Lower lobe of right lung (tissue), 2 donors: ENCODE data around the gene HSD17B3. TPM values are rescaled to one million over a fixed set of nuclear protein-coding genes. Genes with fewer than 3 reads are reported as not detected.
A peak's percentile ranks its signal among the peaks of the same experiment; 100 is the strongest.
"Not testable (repeated sequence)": the region's sequence is repeated elsewhere in the genome, so short reads cannot be mapped to it uniquely, and the experiment has no call there.

Experiments
- ATAC-seq, 2 donors: fragments of 200-7000 bp; cut with Tn5 transposase; one replicate each; pipeline ENCODE4 v1.9.1; 2020 to 2022; ENCODE audit warnings: mild to moderate bottlenecking in 2 of 2, moderate library complexity in 2 of 2
- DNase-seq: peaks from one replicate; pipeline ENCODE4 v3.0.0-alpha.2; 2020
- H3K27ac ChIP-seq: fragments of 200-600 bp; one replicate; pipeline ENCODE4 v1.8.0; 2022
- H3K27me3 ChIP-seq: fragments of 200-600 bp; one replicate; pipeline ENCODE4 v1.8.0; 2022; ENCODE audit warnings: low read depth
- H3K36me3 ChIP-seq: fragments of 200-600 bp; one replicate; pipeline ENCODE4 v1.8.0; 2022; ENCODE audit warnings: mild to moderate bottlenecking
- H3K4me1 ChIP-seq: fragments of 200-600 bp; one replicate; pipeline ENCODE4 v1.8.0; 2022
- H3K4me3 ChIP-seq: fragments of 200-600 bp; one replicate; pipeline ENCODE4 v1.8.0; 2022; ENCODE audit warnings: mild to moderate bottlenecking
- H3K9me3 ChIP-seq: fragments of 200-600 bp; one replicate; pipeline ENCODE4 v1.8.0; 2022
- intact Hi-C: fragments of 100-400 bp; cut with DNase I; formaldehyde crosslinking; loops from one replicate; pipeline ENCODE4 v1.11.0; 2022
- total RNA-seq: library from RNA; stranded (reverse); fragmentation: NEBNext Ultra II Directional; extraction: Animal tissue kit (Norgen Biotek cat#: 25700); gene quantifications from one replicate; pipeline ENCODE4 v1.2.1, GENCODE V29; 2021
- TF ChIP-seq, protein P1 (sequence below): fragments of 200-600 bp; IDR thresholded peaks from one replicate; pipeline ENCODE4 v1.8.0; 2022; ENCODE audit warnings: antibody characterized with exemption, mild to moderate bottlenecking
- donor health status: DM: no; HTN: yes; CAD: no; lungs with severe emphysema.

The HSD17B3 gene
- total RNA-seq, 1 donor from 2014 or later: 1.1 TPM

DNA sequence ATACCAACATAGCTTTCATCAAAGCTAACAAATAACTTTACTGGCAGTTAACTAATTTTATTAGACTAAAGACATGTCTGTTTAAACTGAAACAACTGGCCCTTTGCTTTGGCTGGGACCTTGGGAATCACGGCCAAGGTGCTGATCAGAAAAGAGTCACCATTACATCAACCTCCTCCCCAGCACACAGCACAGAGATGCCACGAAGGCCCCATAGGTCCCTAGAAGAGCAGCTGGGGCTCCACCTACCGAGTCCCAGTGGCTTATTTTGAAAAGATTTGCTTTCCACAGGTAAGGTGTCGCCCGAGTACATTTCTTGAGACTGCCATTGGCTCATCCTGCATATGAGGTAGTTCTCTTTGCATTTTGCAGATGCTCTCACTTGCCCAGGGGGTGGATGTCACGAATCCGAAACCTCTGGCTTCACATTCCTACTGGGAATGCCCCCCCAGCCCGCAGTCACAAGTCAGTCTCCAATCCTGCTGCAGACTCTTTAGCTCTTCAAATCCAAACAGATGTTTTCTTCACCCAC lies 18.8 kb upstream of the HSD17B3 start:
- TF ChIP-seq, protein P1, sequence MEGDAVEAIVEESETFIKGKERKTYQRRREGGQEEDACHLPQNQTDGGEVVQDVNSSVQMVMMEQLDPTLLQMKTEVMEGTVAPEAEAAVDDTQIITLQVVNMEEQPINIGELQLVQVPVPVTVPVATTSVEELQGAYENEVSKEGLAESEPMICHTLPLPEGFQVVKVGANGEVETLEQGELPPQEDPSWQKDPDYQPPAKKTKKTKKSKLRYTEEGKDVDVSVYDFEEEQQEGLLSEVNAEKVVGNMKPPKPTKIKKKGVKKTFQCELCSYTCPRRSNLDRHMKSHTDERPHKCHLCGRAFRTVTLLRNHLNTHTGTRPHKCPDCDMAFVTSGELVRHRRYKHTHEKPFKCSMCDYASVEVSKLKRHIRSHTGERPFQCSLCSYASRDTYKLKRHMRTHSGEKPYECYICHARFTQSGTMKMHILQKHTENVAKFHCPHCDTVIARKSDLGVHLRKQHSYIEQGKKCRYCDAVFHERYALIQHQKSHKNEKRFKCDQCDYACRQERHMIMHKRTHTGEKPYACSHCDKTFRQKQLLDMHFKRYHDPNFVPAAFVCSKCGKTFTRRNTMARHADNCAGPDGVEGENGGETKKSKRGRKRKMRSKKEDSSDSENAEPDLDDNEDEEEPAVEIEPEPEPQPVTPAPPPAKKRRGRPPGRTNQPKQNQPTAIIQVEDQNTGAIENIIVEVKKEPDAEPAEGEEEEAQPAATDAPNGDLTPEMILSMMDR: no peak
- intact Hi-C loops: loop anchor here (10.0 kb wide), 1 partner anchor 344 kb away; no protein-coding TSS in a partner anchor
- H3K4me1 ChIP-seq: no peaks in the 10 kb centered on the region
- H3K4me3 ChIP-seq: no peak overlapping the region
- no peaks in the 10 kb centered on the region for H3K9me3 ChIP-seq
- ATAC-seq (no peak), DNase-seq (no peak)
- peaks cover 48% of the 10 kb centered on the region for H3K36me3 ChIP-seq
- no peak overlapping the region for H3K27ac ChIP-seq
- H3K27me3 ChIP-seq: no peaks in the 10 kb centered on the region

DNA sequence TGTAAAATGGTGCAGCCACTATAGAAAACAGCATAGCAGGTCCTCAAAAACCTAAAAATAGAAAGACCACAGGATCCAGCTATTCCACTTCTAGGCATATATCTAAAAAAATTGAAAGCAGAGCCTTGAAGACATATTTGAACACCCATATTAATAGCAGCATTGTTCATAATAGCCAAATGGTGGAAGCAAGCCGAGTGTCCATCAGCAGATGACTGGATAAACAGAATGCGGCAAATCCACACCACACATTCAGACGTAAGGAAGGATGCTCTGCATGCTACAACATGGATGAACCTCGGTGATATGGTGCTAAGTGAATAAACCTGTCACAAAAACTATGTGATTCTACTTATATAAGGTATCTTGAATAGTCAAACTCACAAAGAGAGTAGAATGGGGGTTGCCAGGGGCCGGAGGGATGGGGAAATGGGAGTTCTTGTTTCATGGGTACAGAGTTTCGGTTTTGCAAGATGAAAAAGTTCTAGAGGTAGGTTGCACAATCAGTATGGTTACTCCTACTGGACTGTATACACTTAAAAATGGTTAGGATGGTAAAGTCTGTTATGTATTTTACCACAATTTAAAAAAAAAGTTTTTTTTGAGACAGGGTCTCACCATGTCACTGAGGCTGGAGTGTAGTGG lies 17.1 kb upstream of the HSD17B3 start:
- intact Hi-C loops: no loop called here
- TF ChIP-seq, protein P1: no peak

DNA sequence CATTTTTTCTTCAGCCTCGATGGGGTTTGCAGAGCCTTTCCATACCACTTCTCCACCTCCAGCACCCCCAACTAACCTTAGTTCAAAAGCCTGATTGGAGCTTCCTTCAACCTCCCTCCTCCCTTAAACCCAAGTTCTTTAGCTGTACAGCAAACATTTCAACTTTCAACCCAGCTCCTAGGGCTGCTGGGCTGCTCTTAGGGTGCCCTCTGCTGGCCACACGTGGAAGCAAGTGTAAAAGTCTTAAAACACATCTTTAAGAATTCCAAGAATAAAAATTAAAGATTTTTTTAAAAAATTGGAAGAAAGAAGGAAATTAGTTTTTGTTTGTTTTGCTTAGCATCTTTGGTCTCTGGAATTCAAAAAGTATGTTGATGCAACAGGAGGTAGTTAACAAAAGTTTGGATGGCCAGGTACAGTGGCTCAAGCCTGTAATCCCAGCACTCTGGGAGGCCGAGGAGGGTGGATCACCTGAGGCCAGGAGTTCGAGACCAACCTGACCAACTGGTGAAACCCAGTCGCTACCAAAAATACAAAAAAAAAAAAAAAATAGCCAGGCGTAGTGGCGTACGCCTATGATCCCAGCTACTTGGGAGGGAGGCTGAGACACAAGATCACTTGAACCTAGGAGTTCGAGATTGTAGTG lies 15.5 kb upstream of the HSD17B3 start:
- no peaks in the 10 kb centered on the region for H3K27me3 ChIP-seq
- TF ChIP-seq, protein P1: peak; percentile 90
- peaks cover 5% of the 10 kb centered on the region for H3K9me3 ChIP-seq
- no peak overlapping the region for H3K4me3 ChIP-seq
- DNase-seq: peak; percentile 61
- no peaks in the 10 kb centered on the region for H3K4me1 ChIP-seq
- peak; percentile 70 to 78 for ATAC-seq
- intact Hi-C loops: no loop called here
- H3K27ac ChIP-seq: no peak overlapping the region
- H3K36me3 ChIP-seq: peaks cover 35% of the 10 kb centered on the region

More for the DNA sequence above, 17.1 kb upstream of the HSD17B3 start:
- Histone ChIP-seq H3K4me1 (no peaks in the 10 kb centered on the region), H3K9me3 (no peaks in the 10 kb centered on the region), H3K4me3 (no peak overlapping the region), H3K27ac (no peak overlapping the region), H3K27me3 (no peaks in the 10 kb centered on the region), H3K36me3 (peaks cover 38% of the 10 kb centered on the region)
- DNase-seq: no peak
- ATAC-seq: no peak

DNA sequence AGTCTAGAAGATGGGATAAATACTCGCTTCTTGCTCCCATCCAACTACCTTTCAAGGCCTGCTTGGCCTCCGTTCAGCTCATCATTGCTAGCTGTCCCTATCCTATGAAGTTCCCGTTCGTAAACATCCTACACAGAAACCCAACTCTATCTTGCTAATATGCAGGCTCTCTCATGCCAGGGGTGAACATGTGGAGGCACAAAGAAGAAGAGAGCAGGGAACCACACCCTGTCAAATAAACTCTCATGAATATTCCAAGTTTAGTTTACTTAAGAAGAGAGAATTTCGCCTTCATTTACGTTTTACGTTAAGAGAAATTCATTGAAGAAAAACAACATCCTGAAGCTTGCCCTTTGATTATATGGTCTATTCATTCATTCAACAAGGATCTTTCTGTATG lies 7.9 kb upstream of the HSD17B3 start:
- intact Hi-C loops: no loop called here
- Histone ChIP-seq H3K27me3 (no peaks in the 10 kb centered on the region), H3K4me1 (no peaks in the 10 kb centered on the region), H3K27ac (no peak overlapping the region), H3K36me3 (no peaks in the 10 kb centered on the region), H3K4me3 (no peak overlapping the region), H3K9me3 (peaks cover 5% of the 10 kb centered on the region)
- ATAC-seq: no peak
- TF ChIP-seq, protein P1: no peak
- no peak for DNase-seq

DNA sequence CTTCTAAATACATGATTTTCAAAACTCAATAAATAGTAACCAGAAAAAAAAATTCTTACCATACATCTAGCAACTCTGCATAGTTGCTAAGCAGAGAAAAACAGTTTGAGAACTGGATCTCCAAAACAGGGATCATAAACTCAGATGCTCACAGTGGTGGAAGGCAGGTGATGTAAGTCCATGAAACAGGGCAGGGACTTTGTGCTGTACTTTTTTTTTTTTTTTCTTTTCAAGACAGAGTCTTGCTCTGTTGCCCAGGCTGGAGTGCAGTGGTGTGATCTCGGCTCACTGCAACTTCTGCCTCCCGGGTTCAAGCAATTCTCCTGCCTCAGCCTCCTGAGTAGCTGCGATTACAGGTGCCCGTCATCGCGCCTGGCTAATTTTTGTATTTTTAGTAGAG lies 5.0 kb upstream of the HSD17B3 start:
- H3K4me3 ChIP-seq, H3K27me3 ChIP-seq, ATAC-seq, DNase-seq, H3K27ac ChIP-seq, H3K36me3 ChIP-seq, H3K4me1 ChIP-seq, H3K9me3 ChIP-seq, intact Hi-C loops: not testable (repeated sequence)

DNA sequence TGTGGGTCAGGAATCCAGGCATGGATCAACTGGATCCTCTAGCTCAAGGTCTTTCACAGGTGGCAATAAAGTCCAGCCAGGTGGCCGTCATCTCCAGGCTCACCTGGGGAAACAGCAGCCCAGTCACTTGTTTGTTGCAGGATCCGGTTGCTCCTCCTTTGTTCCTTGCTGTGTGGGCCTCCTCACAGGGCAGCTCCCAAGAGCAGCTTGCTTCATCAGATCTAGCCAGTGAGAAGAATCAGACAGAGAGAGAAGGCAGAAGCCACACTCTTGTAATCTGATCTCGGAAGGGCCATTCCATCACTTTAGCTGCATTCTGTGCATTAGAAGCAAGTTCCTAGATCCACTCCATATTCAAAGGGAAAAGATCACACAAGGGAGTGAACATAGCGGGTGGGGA lies 3.2 kb upstream of the HSD17B3 start:
- intact Hi-C loops: no loop called here
- no peak for ATAC-seq
- DNase-seq: no peak
- H3K27me3 ChIP-seq: no peaks in the 10 kb centered on the region
- no peak overlapping the region for H3K27ac ChIP-seq
- TF ChIP-seq, protein P1: no peak
- H3K4me1 ChIP-seq: no peaks in the 10 kb centered on the region
- H3K9me3 ChIP-seq: no peaks in the 10 kb centered on the region
- H3K36me3 ChIP-seq: no peaks in the 10 kb centered on the region
- no peak overlapping the region for H3K4me3 ChIP-seq
